ES-I3 (cell line): ENCODE data around the gene SEMA5B.

Experiments
- H3K36me3 ChIP-seq: 2 replicates; pipeline ENCODE4 v1.6.1; 2013; ENCODE audit warnings: mild to moderate bottlenecking, low read length, control low read depth, moderate library complexity; ENCODE audit not compliant: insufficient read depth
- H3K4me1 ChIP-seq: 2 replicates; pipeline ENCODE4 v1.6.1; 2013; ENCODE audit warnings: mild to moderate bottlenecking, control low read depth, low read length; ENCODE audit not compliant: insufficient read depth
- H3K9ac ChIP-seq: 2 replicates; pipeline ENCODE4 v1.6.1; 2013; ENCODE audit warnings: low read depth, mild to moderate bottlenecking, low read length, moderate library complexity
- H3K9me3 ChIP-seq: 2 replicates; pipeline ENCODE4 v1.6.1; 2013; ENCODE audit warnings: mild to moderate bottlenecking, low read length, moderate library complexity; ENCODE audit not compliant: control insufficient read depth, insufficient read depth

SEMA5B gene

DNA sequence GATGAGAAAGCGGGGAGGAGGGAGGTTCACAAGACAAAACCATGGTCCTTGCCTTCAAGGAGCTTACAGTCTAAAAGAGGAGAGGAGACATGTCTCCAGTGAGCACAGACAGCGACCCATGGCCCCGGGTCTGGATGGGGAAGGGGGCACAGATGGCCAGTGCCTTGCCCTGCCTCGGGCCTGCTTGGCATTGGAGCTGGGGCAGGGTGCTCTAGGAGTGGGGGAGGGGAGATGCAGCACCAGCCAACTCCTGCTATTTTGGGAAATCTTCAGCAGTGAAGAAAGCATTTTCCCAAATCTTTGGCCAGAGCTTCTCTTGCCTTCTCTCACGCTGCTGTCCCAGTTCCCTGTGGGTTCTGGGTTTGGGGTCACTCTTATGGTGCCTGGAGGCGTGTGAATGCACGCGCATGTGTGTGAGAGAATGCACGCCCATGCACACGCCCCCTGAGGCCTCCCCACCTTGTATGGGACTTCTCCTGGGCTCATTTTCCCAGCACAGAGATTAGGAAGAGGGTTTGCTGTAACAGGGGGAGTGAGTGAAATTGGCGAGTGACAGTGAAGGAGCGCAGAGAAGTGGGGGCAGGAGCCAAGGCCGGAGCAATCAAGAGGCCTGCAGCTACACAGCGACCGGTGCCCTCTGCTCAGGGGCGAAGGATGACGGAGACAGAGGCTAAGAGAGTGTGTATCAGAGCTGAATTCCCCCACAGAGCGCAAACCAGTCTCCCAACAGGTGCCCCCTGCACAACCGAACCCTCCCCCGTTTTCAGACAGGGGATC is 71.5 kb downstream of the SEMA5B start:
- Histone ChIP-seq H3K4me1 (peaks cover 40% of the 10 kb centered on the region), H3K9ac (no peak overlapping the region), H3K36me3 (no peaks in the 10 kb centered on the region), H3K9me3 (no peaks in the 10 kb centered on the region)

DNA sequence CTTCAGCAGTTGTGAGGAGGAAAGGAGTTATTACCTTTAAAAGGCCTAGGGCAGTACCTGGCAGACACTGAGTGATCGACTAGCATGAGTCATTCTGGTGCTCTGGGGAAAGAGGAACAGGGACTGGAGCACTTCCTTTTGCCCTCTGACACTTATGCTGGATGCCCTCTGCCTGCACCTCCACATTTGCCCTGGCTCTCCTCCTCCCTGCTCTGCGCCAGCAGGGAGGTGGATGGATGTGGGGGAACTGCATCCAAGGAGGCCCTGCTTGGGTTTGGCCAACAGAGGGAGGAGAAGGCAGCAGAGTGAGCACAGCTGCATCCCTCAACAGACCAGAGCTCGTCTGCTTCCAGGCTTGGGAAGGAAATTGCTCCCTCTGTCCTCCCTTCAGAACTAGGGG is 75.0 kb downstream of the SEMA5B start:
- Histone ChIP-seq H3K36me3 (no peaks in the 10 kb centered on the region), H3K9ac (no peak overlapping the region), H3K9me3 (no peaks in the 10 kb centered on the region), H3K4me1 (peaks cover 14% of the 10 kb centered on the region)

DNA sequence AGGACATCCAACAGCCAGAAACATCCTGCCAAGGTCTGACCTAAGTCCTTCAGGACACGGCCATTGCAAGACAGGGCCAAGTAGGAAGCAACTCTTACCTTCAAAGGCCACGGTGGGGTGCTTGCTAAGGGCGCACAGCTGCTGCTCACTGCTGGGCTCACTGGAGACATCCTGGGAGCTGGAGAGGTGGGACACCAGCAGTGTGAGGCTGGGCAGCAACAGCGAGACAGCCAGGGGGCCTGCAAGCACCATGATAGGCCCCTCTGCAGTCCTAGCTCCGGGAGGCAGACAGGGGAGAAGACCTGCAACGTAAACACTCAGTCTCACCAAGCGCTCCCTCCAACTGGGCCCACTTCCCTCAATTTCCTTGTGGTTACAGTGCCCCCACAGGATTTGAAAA is 79.2 kb downstream of the SEMA5B start:
- H3K36me3 ChIP-seq = no peaks in the 10 kb centered on the region
- peaks cover 10% of the 10 kb centered on the region for H3K4me1 ChIP-seq
- no peak overlapping the region for H3K9ac ChIP-seq
- no peaks in the 10 kb centered on the region for H3K9me3 ChIP-seq

DNA sequence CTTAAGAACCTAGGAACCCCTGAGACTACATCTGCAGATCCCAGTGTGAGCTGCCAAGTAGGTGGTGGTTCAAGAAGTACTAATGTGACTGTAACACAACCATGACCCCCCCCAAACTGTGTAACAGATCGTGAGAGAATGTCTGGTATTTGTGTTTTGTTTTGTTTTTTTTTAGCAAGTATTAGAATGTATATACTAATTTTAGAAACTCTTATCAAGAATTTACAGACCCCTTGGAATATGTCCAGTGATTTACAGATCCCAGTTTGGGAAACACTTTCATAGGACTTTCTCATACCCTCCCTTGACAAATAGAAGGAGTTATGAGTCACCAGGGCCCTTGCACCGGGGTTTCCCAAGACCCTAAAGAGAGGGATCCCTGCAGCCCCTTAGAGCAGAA is 79.8 kb downstream of the SEMA5B start:
- Histone ChIP-seq H3K9me3 (no peaks in the 10 kb centered on the region), H3K36me3 (no peaks in the 10 kb centered on the region), H3K9ac (no peak overlapping the region), H3K4me1 (peaks cover 3% of the 10 kb centered on the region)

DNA sequence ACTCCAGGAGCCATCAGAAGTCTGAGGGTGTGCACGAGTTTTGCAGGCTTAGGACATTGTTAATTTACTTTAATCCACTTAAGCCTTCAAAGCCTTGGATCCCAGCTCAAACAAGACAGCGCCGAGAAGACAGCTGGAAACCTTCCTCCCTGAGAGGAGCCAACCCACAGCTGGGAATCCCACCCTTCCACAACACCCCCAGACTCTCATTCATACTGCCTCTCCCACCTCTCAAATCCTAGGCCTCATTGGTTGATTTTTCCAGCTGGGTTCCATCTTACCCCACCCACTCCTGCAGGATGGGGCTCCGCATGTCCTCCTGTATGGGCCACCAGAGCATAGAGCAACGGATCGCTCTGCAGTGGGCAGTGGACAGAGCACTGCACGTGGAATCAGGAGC is 80.4 kb downstream of the SEMA5B start:
- H3K4me1 ChIP-seq = no peaks in the 10 kb centered on the region; the same call in 1 of the 2 replicates
- no peaks in the 10 kb centered on the region for H3K36me3 ChIP-seq
- no peak overlapping the region for H3K9ac ChIP-seq
- H3K9me3 ChIP-seq = no peaks in the 10 kb centered on the region

DNA sequence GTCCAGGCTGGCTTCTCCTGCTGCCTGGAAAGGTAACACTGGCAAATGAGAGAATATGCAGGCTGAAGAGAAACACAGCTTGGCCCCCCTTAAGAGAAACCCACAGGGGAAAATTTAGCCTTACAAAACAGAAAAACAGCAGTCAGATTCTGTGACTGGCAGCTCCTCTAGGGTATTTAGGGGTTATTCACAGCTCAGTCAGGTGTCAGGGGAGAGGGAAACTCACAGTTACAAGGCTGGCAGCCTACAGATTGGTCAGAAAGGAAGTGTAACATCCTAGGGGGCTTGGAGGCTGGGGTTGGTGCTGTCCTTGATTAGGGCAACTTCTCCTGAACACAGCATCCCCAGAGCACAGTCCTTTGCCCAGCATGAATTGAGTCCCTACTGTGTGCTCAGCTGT is 81.4 kb downstream of the SEMA5B start:
- H3K9me3 ChIP-seq = no peaks in the 10 kb centered on the region
- no peaks in the 10 kb centered on the region; the same call in 1 of the 2 replicates for H3K4me1 ChIP-seq
- H3K36me3 ChIP-seq = no peaks in the 10 kb centered on the region
- H3K9ac ChIP-seq = no peak overlapping the region

DNA sequence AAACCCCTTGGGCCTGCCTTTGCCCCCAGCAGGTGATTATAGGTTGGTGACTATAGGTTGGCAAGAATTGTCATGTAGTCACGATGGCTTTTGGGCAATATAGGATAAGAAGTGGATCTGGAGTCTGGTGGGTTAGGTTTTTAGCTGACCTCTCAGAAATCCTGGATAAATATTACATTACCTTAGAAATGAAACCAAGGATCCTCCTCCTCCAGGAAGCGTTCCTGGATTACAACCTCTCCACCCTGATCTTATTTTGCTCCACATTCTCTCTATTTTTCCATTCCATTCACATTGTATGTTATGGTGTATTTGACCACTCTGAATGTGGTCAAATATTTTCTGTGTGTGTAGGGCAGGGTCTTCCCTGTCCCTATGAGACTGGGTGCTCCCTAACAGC is 82.3 kb downstream of the SEMA5B start:
- no peaks in the 10 kb centered on the region for H3K9me3 ChIP-seq
- H3K36me3 ChIP-seq = no peaks in the 10 kb centered on the region
- no peak overlapping the region for H3K9ac ChIP-seq
- no peaks in the 10 kb centered on the region; the same call in 1 of the 2 replicates for H3K4me1 ChIP-seq

DNA sequence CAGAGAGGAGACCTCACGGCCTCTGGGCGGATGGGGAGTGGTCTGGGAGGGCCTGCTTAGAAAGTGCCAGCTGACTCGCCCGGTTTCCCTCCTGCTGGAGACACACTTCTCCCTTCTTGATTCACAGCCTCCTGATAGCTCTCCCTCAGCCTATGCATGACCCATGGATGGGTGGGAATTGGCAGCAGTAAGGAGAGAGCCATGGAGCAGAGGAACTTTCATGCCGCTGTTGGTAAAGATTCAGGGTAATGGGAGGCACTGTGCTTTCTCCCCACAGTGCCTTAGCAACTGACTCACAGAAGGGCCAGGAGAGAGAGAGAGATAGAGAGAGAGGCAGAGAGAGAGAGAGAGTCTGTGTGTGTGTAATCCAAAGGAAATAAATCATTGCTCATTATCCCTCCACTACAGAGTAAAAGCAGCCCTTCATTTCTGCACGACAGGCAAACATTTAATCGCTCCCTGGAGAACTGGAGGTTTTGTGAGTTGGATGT is 82.8 kb downstream of the SEMA5B start:
- Histone ChIP-seq H3K9ac (no peak overlapping the region), H3K36me3 (no peaks in the 10 kb centered on the region), H3K4me1 (no peaks in the 10 kb centered on the region; the same call in 1 of the 2 replicates), H3K9me3 (no peaks in the 10 kb centered on the region)

DNA sequence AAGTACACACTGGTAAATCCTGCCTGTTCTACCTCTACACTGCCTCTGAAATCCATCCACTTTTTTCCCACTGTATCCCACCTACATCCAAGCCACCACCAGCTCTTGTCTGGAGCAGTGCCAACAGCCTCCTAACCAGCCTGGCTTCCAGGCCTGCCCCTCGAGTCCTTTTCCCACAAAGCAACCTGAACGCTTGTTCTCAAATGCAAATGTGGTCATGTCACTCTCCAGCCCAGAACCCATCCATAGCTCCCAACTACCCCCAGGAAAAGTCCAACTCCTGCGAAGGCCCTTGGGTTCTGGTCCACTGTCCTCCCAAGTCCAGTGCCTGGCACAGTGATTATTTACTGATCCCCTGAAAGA is 83.8 kb downstream of the SEMA5B start:
- H3K9me3 ChIP-seq = no peaks in the 10 kb centered on the region
- no peaks in the 10 kb centered on the region; the same call in 1 of the 2 replicates for H3K4me1 ChIP-seq
- H3K9ac ChIP-seq = no peak overlapping the region
- no peaks in the 10 kb centered on the region for H3K36me3 ChIP-seq

DNA sequence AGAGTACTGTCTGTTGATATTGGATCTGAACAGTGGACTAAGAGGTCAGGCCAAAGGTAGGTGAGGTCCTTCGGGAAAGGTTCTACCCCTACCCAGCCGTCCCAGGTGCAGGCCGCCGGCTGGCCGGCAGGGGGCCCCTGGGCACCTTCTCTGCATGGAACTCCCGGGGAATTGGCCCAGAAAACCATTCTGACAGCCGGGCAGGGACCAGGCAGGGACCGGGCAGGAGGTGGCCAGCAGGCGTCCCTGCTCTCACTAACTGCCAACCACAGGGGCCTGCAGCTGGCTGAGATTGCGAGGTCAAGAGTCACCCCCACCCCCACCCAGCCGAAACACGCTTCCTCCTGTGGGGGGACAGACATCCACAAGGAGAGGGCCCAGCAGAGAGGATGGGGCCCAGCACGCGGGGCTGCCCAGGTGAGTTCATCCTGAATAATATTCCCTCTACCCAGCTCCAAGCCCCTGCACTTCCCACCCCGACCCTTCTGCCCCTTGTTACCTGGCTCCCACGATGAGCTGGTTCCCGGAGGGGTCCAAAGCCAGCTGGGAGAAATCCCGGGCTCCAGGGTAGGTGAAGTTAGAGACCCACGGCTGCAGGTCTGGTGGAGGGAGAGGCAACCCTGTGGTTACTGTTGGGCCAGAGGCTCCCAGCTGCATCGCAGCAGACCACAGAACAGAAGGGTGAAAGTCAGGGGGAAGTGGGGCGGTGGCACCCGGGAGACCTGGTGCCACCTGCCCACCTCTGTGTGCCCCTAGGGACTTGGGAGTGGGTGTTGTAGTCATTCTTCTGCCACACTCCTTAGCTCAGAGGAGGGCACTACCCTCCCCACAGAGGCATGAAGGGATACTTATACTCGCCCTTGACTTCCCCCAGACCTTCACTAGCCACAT is 84.4 kb downstream of the SEMA5B start:
- Histone ChIP-seq H3K9me3 (no peaks in the 10 kb centered on the region), H3K4me1 (no peaks in the 10 kb centered on the region; the same call in 1 of the 2 replicates), H3K36me3 (no peaks in the 10 kb centered on the region), H3K9ac (no peak overlapping the region)

DNA sequence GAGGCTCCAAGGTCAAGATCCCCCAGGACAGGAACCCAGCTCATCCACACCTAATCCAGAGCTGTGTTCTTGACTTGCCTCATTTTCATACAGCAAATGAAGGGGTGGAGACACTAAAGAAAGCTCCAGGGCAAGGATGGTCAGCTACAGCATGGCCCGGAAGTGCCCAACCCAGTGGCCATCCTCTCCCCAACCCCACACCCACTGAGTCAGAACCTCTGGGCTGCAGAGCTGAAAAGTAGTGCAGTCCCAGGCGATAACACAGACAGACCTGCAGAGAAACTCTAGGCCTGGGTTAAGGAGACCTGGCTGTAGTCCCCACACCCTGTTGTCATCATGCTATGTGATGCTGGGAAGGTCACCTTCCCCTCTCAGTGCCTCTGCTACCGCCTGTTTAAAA is 85.3 kb downstream of the SEMA5B start:
- H3K9me3 ChIP-seq = no peaks in the 10 kb centered on the region
- no peaks in the 10 kb centered on the region for H3K4me1 ChIP-seq
- H3K36me3 ChIP-seq = no peaks in the 10 kb centered on the region
- no peak overlapping the region for H3K9ac ChIP-seq

DNA sequence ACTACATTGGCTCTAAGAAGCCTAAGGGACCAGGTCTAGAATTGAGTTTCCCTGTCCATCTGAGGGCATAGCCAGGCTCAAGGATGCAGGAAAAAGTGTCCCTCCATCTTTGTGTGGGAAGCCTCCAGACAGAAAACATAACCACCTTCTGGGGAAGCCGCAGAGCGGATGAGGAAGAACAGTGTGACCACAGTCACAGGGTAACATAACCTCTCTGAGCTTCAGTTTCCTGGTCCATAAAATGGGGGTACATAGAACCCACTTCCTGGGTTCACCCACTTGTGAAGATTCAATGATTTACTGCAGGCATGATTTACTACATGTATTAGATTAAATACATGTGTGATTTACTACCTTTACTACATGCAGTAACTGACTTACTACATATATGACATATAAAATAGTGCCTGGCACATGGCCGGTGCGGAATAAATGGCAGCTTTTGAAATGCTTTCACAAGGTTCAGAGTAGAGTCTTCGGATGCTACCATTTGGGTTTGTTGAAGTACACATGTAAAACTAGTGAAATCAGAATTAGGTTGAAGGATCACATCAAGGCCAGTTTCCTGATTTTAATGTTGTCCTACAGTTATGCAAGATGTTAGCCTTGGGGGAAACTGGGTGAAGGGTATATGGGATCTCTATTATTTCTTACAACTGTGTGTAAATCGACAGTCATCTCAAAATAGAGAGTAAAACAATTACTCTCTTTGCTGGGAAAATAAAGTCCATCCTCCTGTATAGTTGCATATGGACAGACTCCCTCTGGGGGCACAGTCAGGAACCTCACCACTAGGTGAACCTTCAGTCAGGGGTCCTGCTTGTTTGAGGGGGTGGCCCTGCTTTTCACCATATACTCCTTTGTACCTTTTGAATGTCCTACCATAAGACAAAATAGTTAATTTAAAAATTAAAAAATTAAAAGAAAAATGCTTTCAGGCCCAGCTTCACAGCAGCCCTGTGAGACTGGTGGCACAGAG is 86.0 kb downstream of the SEMA5B start:
- H3K36me3 ChIP-seq = no peaks in the 10 kb centered on the region
- no peaks in the 10 kb centered on the region for H3K4me1 ChIP-seq
- H3K9ac ChIP-seq = no peak overlapping the region
- H3K9me3 ChIP-seq = no peaks in the 10 kb centered on the region

DNA sequence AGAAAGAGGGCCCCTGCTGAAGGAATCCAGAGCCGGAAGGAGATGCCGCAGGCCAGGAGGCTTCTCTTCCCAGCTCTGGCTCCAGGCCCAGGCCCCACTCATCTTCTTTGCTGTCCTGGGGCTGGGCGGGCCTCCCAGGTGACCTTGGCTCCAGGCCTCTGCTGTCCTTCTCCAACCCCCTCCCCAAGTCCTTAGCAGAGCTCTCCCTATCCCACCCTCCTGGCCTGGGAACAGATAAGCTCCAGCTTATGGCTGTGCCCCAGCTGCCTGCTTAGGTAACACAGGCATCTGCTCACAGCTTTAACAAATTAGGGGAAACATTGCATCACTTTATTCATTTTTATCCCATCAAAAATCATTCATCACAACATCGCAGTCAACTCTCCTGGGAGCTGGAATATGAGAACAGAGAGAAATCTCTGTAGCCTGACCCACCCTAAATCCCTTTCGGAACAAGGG is 86.9 kb downstream of the SEMA5B start:
- Histone ChIP-seq H3K9me3 (no peaks in the 10 kb centered on the region), H3K9ac (no peak overlapping the region), H3K36me3 (no peaks in the 10 kb centered on the region), H3K4me1 (no peaks in the 10 kb centered on the region)
